Endothelial cell of umbilical vein (primary cell): ENCODE data around the gene STARD5. TPM values are rescaled to one million over a fixed set of nuclear protein-coding genes. Genes with fewer than 3 reads are reported as not detected.

ENCODE experiments used
- BruUV-seq: library from RNA; stranded (reverse); fragments of 400-500 nt; replicated peaks from 2 replicates; lab custom pipeline; 2021; lab: Mats Ljungman, UMichigan
- CTCF ChIA-PET: fragments of 300-600, 350-600 bp; sonication (Branson Sonifier 250); formaldehyde crosslinking; loops from one replicate; lab custom pipeline; 2021; ENCODE audit warnings: antibody characterized with exemption, inconsistent platforms; lab: Charles Lee
- POLR2A ChIA-PET: fragments of 300-600, 350-600 bp; sonication (Branson Sonifier 250); formaldehyde crosslinking; loops from one replicate; lab custom pipeline; 2021; ENCODE audit warnings: antibody characterized with exemption, inconsistent platforms; lab: Charles Lee
- DNase-seq: peaks from one replicate; pipeline ENCODE4 v3.0.0-alpha.2; 2011; ENCODE audit warnings: low read depth, low spot score
- FAIRE-seq: peaks from 2 replicates; lab custom pipeline; 2011; peaks lifted over from hg19 to GRCh38; lab: Jason Lieb, UNC
- H2AFZ ChIP-seq: 2 replicates; pipeline ENCODE4 v1.6.0; 2012; ENCODE audit warnings: low read depth, low read length, control low read depth, inconsistent platforms
- H3K27ac ChIP-seq: 2 replicates; pipeline ENCODE4 v1.5.1; 2011; ENCODE audit warnings: low read depth, mild to moderate bottlenecking, control low read depth, low read length, moderate library complexity; ENCODE audit not compliant: insufficient read depth
- H3K27me3 ChIP-seq, 2 experiments: 2 replicates each; pipeline versions ENCODE4 v1.6.0 to v1.6.1; 2011; ENCODE audit warnings: low read length in 2 of 2, mixed read lengths in 1 of 2; ENCODE audit not compliant: control insufficient read depth in 2 of 2, insufficient read depth in 2 of 2
- H3K36me3 ChIP-seq, 2 experiments: 2 replicates in 1 of 2; 3 replicates in 1 of 2; pipeline ENCODE4 v1.5.1; 2011; ENCODE audit warnings: low read length in 2 of 2, mild to moderate bottlenecking in 1 of 2, moderate library complexity in 1 of 2; ENCODE audit not compliant: control insufficient read depth in 2 of 2, insufficient read depth in 2 of 2; ENCODE audit errors: extremely low read depth in 1 of 2
- H3K4me1 ChIP-seq: 3 replicates; pipeline ENCODE4 v1.5.1; 2011; ENCODE audit warnings: mild to moderate bottlenecking, low read length; ENCODE audit not compliant: control insufficient read depth, insufficient read depth; ENCODE audit errors: extremely low read depth
- H3K4me2 ChIP-seq: 2 replicates; pipeline ENCODE4 v1.6.1; 2011; ENCODE audit warnings: low read length, control low read depth, mixed read lengths; ENCODE audit not compliant: insufficient read depth
- H3K4me3 ChIP-seq, 3 experiments: fragments of 200-600 bp in 1 of 3; sonication (generic), shearing (Covaris generic) in 1 of 3; replicated peaks in 1 of 3; 2 replicates each; pipeline ENCODE4 v1.5.1; 2011 to 2016; ENCODE audit warnings: control low read depth in 3 of 3, low read length in 3 of 3, mild to moderate bottlenecking in 2 of 3, inconsistent platforms in 1 of 3, low read depth in 1 of 3, moderate library complexity in 1 of 3; ENCODE audit not compliant: insufficient read depth in 1 of 3
- H3K79me2 ChIP-seq: 2 replicates; pipeline ENCODE4 v1.6.0; 2012; ENCODE audit warnings: low read length, inconsistent platforms; ENCODE audit not compliant: control insufficient read depth, insufficient read depth
- H3K9ac ChIP-seq: replicated peaks from 2 replicates; pipeline ENCODE3; 2011; ENCODE audit warnings: low read length, control low read depth; ENCODE audit not compliant: insufficient read depth; ENCODE audit errors: extremely low read depth
- H3K9me1 ChIP-seq: replicated peaks from 3 replicates; pipeline ENCODE4 v1.6.0; 2011; ENCODE audit warnings: mild to moderate bottlenecking, low read length; ENCODE audit not compliant: control insufficient read depth, insufficient read depth; ENCODE audit errors: extremely low read depth
- H3K9me3 ChIP-seq: replicated peaks from 2 replicates; pipeline ENCODE4 v1.5.1; 2012; ENCODE audit warnings: low read length, inconsistent platforms; ENCODE audit not compliant: control insufficient read depth, insufficient read depth
- H4K20me1 ChIP-seq: replicated peaks from 2 replicates; pipeline ENCODE3; 2011; ENCODE audit warnings: mild to moderate bottlenecking, low read length; ENCODE audit not compliant: control insufficient read depth, insufficient read depth; ENCODE audit errors: extremely low read depth
- CTCF ChIP-seq, 2 donors: IDR thresholded peaks; 1 replicate in 1 of 2; 2 replicates in 1 of 2; pipeline ENCODE4 v1.5.1; 2011; ENCODE audit warnings: low read length in 2 of 2, mild to moderate bottlenecking in 2 of 2, moderate library complexity in 2 of 2, control low read depth in 1 of 2, inconsistent platforms in 1 of 2, low read depth in 1 of 2; ENCODE audit not compliant: insufficient read depth in 1 of 2; ENCODE audit errors: extremely low read depth in 1 of 2
- EZH2 ChIP-seq: IDR thresholded peaks from 2 replicates; pipeline ENCODE4 v1.6.1; 2012; ENCODE audit warnings: borderline replicate concordance, low read depth, mild to moderate bottlenecking, moderate library complexity, low read length, inconsistent platforms; ENCODE audit not compliant: severe bottlenecking
- FOS ChIP-seq: IDR thresholded peaks from 2 replicates; pipeline ENCODE4 v1.6.1; 2011; ENCODE audit warnings: mild to moderate bottlenecking, low read length, moderate library complexity, borderline replicate concordance; ENCODE audit not compliant: insufficient read depth
- GATA2 ChIP-seq: IDR thresholded peaks from 2 replicates; pipeline ENCODE4 v1.7.0; 2011; ENCODE audit warnings: low read depth, mild to moderate bottlenecking, moderate library complexity, mixed read lengths, low read length; ENCODE audit not compliant: insufficient read length, insufficient read depth
- JUN ChIP-seq: IDR thresholded peaks from 2 replicates; pipeline ENCODE4 v1.6.1; 2011; ENCODE audit warnings: borderline replicate concordance, low read depth; ENCODE audit not compliant: insufficient read length, insufficient read depth
- MAX ChIP-seq: IDR thresholded peaks from 2 replicates; pipeline ENCODE4 v1.6.1; 2011; ENCODE audit not compliant: insufficient read depth, insufficient read length
- MYC ChIP-seq: IDR thresholded peaks from one replicate; pipeline ENCODE4 v1.6.1; 2011; ENCODE audit warnings: mild to moderate bottlenecking, low read depth, low read length
- POLR2A ChIP-seq: IDR thresholded peaks from 2 replicates; pipeline ENCODE4 v1.6.1; 2012; ENCODE audit warnings: low read depth, mild to moderate bottlenecking, control low read depth, low read length
- POLR2AphosphoS5 ChIP-seq: IDR thresholded peaks from 2 replicates; pipeline ENCODE4 v1.6.1; 2012; ENCODE audit warnings: low read depth, mild to moderate bottlenecking, control low read depth, low read length, moderate library complexity; ENCODE audit not compliant: insufficient read depth
- dilution Hi-C: fragments of 300-500 bp; cut with MboI; formaldehyde crosslinking; loops from one replicate; pipeline ENCODE4 v1.15.0; 2019; ENCODE audit warnings: low sequenced_read_pairs; ENCODE audit not compliant: extremely low pct_ligation_motif_present
- intact Hi-C: fragments of 100-400 bp; cut with micrococcal nuclease; formaldehyde crosslinking; loops from one replicate; pipeline ENCODE4 v1.10.0; 2022
- polyA plus RNA-seq, 4 experiments: library from polyadenylated mRNA; depleted of rRNA in 3 of 4; stranded (reverse) in 3 of 4; unstranded in 1 of 4; fragments of >200 nt; gene quantifications; 2 replicates each; pipeline versions ENCODE4 v1.2.1 to v1.2.3, GENCODE V29; 2011 to 2012; ENCODE audit warnings: missing spikeins in 1 of 4
- total RNA-seq: library from RNA; stranded (reverse); gene quantifications from 2 replicates; pipeline ENCODE4 v1.2.3, GENCODE V29; 2021

The STARD5 gene
- total and polyA plus RNA-seq, 2 donors (not counting 3 experiments of a cell fraction or from before 2014, with no cell fraction given), result 2.2 to 3.0 TPM

- no peaks in the 10 kb centered on the region for H3K79me2 ChIP-seq
- H3K27ac ChIP-seq, result no peak overlapping the region
- intact Hi-C loops, result no loop called here
- ChIA-PET CTCF (interaction anchor here (0.8 kb wide), 1 partner anchor 9 kb away, joined by 3 read pairs; no protein-coding TSS in a partner anchor), POLR2A (no interaction called here)
- no TSS peak for BruUV-seq
- H3K36me3 ChIP-seq, result no peaks in the 10 kb centered on the region
- dilution Hi-C loops, result no loop called here
- H3K9me3 ChIP-seq, result no peaks in the 10 kb centered on the region
- peaks cover 0 to 6% of the 10 kb centered on the region in 2 experiments for H3K27me3 ChIP-seq
- H3K9me1 ChIP-seq, result no peaks in the 10 kb centered on the region
- no peak overlapping the region for H2AFZ ChIP-seq
- H3K4me2 ChIP-seq, result no peak overlapping the region
- no peaks in the 10 kb centered on the region for H4K20me1 ChIP-seq
- no peak for TF ChIP-seq CTCF (IDR thresholded peaks at IDR 0.05; ENCODE audit: extremely low read depth in 1 of 2, insufficient read depth in 1 of 2, low read depth in 1 of 2, low read length in 2 of 2)
- TF ChIP-seq GATA2, result no peak
- no peak for TF ChIP-seq POLR2AphosphoS5
- TF ChIP-seq MAX, result no peak
- no peak for TF ChIP-seq POLR2A
- TF ChIP-seq FOS, result no peak
- TF ChIP-seq EZH2, result no peak
- TF ChIP-seq MYC, result no peak
- TF ChIP-seq JUN, result no peak
- H3K4me3 ChIP-seq, result no peak overlapping the region
- H3K4me1 ChIP-seq, result no peaks in the 10 kb centered on the region
- no peak for DNase-seq
- FAIRE-seq, result no peak
- H3K9ac ChIP-seq, result no peak overlapping the region
Observed at GRCh38 chr15:81281766-81282605, 42.0 kb downstream of the STARD5 start.
